Activated naive CD4-positive, alpha-beta T cell treated with anti-CD3 and anti-CD28 coated beads, Interleukin-2, amount 50 U/mL, for 72 hours (primary cell): Measurements from ENCODE around the gene BLCAP. TPM values are rescaled to one million over a fixed set of nuclear protein-coding genes. Genes with fewer than 3 reads are reported as not detected.
A peak's percentile ranks its signal among the peaks of the same experiment; 100 is the strongest.

Experiments used
- ATAC-seq, 2 donors: fragments of 150-1000 bp; cut with Tn5 transposase; 2 replicates each; pipeline ENCODE4 v1.10.0; 2021; ENCODE audit warnings: mild to moderate bottlenecking in 2 of 2, moderate library complexity in 2 of 2
- DNase-seq, 2 donors: peaks; one replicate each; pipeline ENCODE4 v3.0.0; 2021 to 2022; ENCODE audit warnings: low spot score in 2 of 2
- H3K27ac Mint-ChIP-seq, 2 donors: one replicate each; pipeline ENCODE4 v1.8.0; 2022; ENCODE audit warnings: mild to moderate bottlenecking in 2 of 2, mixed read lengths in 2 of 2
- H3K36me3 Mint-ChIP-seq, 2 donors: one replicate each; pipeline ENCODE4 v1.8.0; 2022; ENCODE audit warnings: mixed read lengths in 2 of 2
- H3K9me3 Mint-ChIP-seq, 2 donors: one replicate each; pipeline ENCODE4 v1.8.0; 2022; ENCODE audit warnings: mixed read lengths in 2 of 2
- total RNA-seq, 2 donors: library from RNA; stranded (reverse); gene quantifications; one replicate each; pipeline ENCODE4 v1.2.3, GENCODE V29; 2022

Gene BLCAP
- total RNA-seq, 2 donors from 2014 or later: 21.0 to 36.2 TPM

- Mint-ChIP-seq H3K9me3 (no peaks in the 10 kb centered on the region), H3K27ac (peak overlapping the region; percentile 1 to 53)
Measured at GRCh38 chr20:37524859-37525708, 2.6 kb downstream of the BLCAP start.

GRCh38 chr20:37523911-37524700 is 3.6 kb downstream of the BLCAP start:
- no peak for DNase-seq
- ATAC-seq: no peak

More at GRCh38 chr20:37524859-37525708, 2.6 kb downstream of the BLCAP start:
- peak in 1 of 2 donors; percentile 35 for ATAC-seq
- no peaks in the 10 kb centered on the region for H3K36me3 Mint-ChIP-seq
- no peak for DNase-seq

GRCh38 chr20:37523012-37523391 is 4.7 kb downstream of the BLCAP start:
- H3K27ac Mint-ChIP-seq: no peak overlapping the region

More at GRCh38 chr20:37523911-37524700, 3.6 kb downstream of the BLCAP start:
- H3K9me3 Mint-ChIP-seq: no peaks in the 10 kb centered on the region
- peak overlapping the region in 1 of 2 donors; percentile 1 for H3K27ac Mint-ChIP-seq
- H3K36me3 Mint-ChIP-seq: no peaks in the 10 kb centered on the region

GRCh38 chr20:37522260-37523011 is 5.2 kb downstream of the BLCAP start:
- ATAC-seq: no peak
- no peaks in the 10 kb centered on the region for H3K9me3 Mint-ChIP-seq
- DNase-seq: no peak
- H3K36me3 Mint-ChIP-seq: no peaks in the 10 kb centered on the region
- no peak overlapping the region for H3K27ac Mint-ChIP-seq

More at GRCh38 chr20:37523012-37523391, 4.7 kb downstream of the BLCAP start:
- Mint-ChIP-seq H3K36me3 (no peaks in the 10 kb centered on the region), H3K9me3 (no peaks in the 10 kb centered on the region)
- ATAC-seq (no peak), DNase-seq (no peak)

- ATAC-seq: peak in 1 of 2 donors; percentile 50
- H3K36me3 Mint-ChIP-seq: no peaks in the 10 kb centered on the region
- no peak within 1 kb of the TSS for H3K27ac Mint-ChIP-seq
- DNase-seq: no peak
- no peaks in the 10 kb centered on the region for H3K9me3 Mint-ChIP-seq
Measured at GRCh38 chr20:37521061-37521771, 6.5 kb downstream of the BLCAP start, which contains the start of gene NNAT. Gene NNAT (plus strand): TSS chr20:37521250. CDS start chr20:37521332, 82 bp downstream.

- ATAC-seq (peak in 1 of 2 donors; percentile 29), DNase-seq (no peak)
- Mint-ChIP-seq H3K9me3 (no peaks in the 10 kb centered on the region), H3K27ac (no peak overlapping the region), H3K36me3 (no peaks in the 10 kb centered on the region)
Measured at GRCh38 chr20:37520419-37520955, 7.2 kb downstream of the BLCAP start.

GRCh38 chr20:37519508-37520418 is 7.9 kb downstream of the BLCAP start:
- no peak for DNase-seq

GRCh38 chr20:37518606-37519507 is 8.8 kb downstream of the BLCAP start:
- Mint-ChIP-seq H3K9me3 (no peaks in the 10 kb centered on the region), H3K36me3 (no peaks in the 10 kb centered on the region), H3K27ac (peak overlapping the region in 1 of 2 donors; percentile 1)
- DNase-seq (no peak), ATAC-seq (no peak)

More at GRCh38 chr20:37519508-37520418, 7.9 kb downstream of the BLCAP start:
- ATAC-seq: no peak
- H3K36me3 Mint-ChIP-seq: no peaks in the 10 kb centered on the region
- H3K27ac Mint-ChIP-seq: no peak overlapping the region
- H3K9me3 Mint-ChIP-seq: no peaks in the 10 kb centered on the region

GRCh38 chr20:37518059-37518458 is 9.6 kb downstream of the BLCAP start:
- no peak for ATAC-seq
- H3K27ac Mint-ChIP-seq: peak overlapping the region in 1 of 2 donors; percentile 1
- H3K36me3 Mint-ChIP-seq: no peaks in the 10 kb centered on the region
- no peaks in the 10 kb centered on the region for H3K9me3 Mint-ChIP-seq
- DNase-seq: no peak

GRCh38 chr20:37516811-37517750 is 10.6 kb downstream of the BLCAP start:
- Mint-ChIP-seq H3K36me3 (no peaks in the 10 kb centered on the region), H3K27ac (no peak overlapping the region), H3K9me3 (no peaks in the 10 kb centered on the region)
- no peak for ATAC-seq
- no peak for DNase-seq

GRCh38 chr20:37515876-37516275 is 11.8 kb downstream of the BLCAP start:
- no peaks in the 10 kb centered on the region for H3K9me3 Mint-ChIP-seq
- H3K36me3 Mint-ChIP-seq: peaks cover 0 to 4% of the 10 kb centered on the region in 2 donors
- ATAC-seq: no peak
- no peak overlapping the region for H3K27ac Mint-ChIP-seq
- DNase-seq: no peak

- H3K36me3 Mint-ChIP-seq: peaks cover 0 to 4% of the 10 kb centered on the region in 2 donors
Measured at GRCh38 chr20:37513779-37514359, 13.8 kb downstream of the BLCAP start.

More at GRCh38 chr20:37513779-37514359, 13.8 kb downstream of the BLCAP start:
- ATAC-seq: no peak
- Mint-ChIP-seq H3K9me3 (no peaks in the 10 kb centered on the region), H3K27ac (peak overlapping the region in 1 of 2 donors; percentile 13)
- DNase-seq: peak in 1 of 2 donors; percentile 23
